Effector memory CD8-positive, alpha-beta T cell (primary cell): ENCODE measurements around the gene SRGAP3.

Experiments
- ATAC-seq: fragments of 150-1000 bp; cut with Tn5 transposase; replicated peaks from 2 replicates; pipeline ENCODE4 v1.10.0; 2021; ENCODE audit warnings: mild to moderate bottlenecking, moderate library complexity
- DNase-seq, 3 experiments: peaks; one replicate each; pipeline ENCODE4 v3.0.0; 2021
- H3K27ac Mint-ChIP-seq, 2 donors: one replicate each; pipeline ENCODE4 v1.8.0; 2022; ENCODE audit warnings: mild to moderate bottlenecking in 2 of 2, mixed read lengths in 2 of 2, moderate library complexity in 2 of 2
- H3K27me3 Mint-ChIP-seq, 2 donors: one replicate each; pipeline ENCODE4 v1.8.0; 2022; ENCODE audit warnings: mixed read lengths in 2 of 2
- H3K36me3 Mint-ChIP-seq: one replicate; pipeline ENCODE4 v1.8.0; 2022; ENCODE audit warnings: mild to moderate bottlenecking, moderate library complexity, mixed read lengths; ENCODE audit not compliant: insufficient read depth
- H3K4me1 Mint-ChIP-seq, 2 donors: one replicate each; pipeline ENCODE4 v1.8.0; 2022; ENCODE audit warnings: low read depth in 2 of 2, mixed read lengths in 2 of 2
- H3K4me3 Mint-ChIP-seq, 2 donors: one replicate each; pipeline ENCODE4 v1.8.0; 2022; ENCODE audit warnings: mild to moderate bottlenecking in 2 of 2, mixed read lengths in 2 of 2, moderate library complexity in 2 of 2
- H3K9me3 Mint-ChIP-seq, 2 donors: one replicate each; pipeline ENCODE4 v1.8.0; 2022; ENCODE audit warnings: mixed read lengths in 2 of 2

The SRGAP3 gene

GRCh38 chr3:9071936-9072666, 177.3 kb downstream of the SRGAP3 start:
- no peak overlapping the region for H3K27ac Mint-ChIP-seq
- H3K9me3 Mint-ChIP-seq = no peaks in the 10 kb centered on the region
- peaks cover 15 to 28% of the 10 kb centered on the region in 2 donors for H3K27me3 Mint-ChIP-seq
- ATAC-seq (no peak), DNase-seq (no peak)
- no peaks in the 10 kb centered on the region for H3K4me1 Mint-ChIP-seq
- H3K4me3 Mint-ChIP-seq = no peak overlapping the region
- H3K36me3 Mint-ChIP-seq = peaks cover 1% of the 10 kb centered on the region

DNA sequence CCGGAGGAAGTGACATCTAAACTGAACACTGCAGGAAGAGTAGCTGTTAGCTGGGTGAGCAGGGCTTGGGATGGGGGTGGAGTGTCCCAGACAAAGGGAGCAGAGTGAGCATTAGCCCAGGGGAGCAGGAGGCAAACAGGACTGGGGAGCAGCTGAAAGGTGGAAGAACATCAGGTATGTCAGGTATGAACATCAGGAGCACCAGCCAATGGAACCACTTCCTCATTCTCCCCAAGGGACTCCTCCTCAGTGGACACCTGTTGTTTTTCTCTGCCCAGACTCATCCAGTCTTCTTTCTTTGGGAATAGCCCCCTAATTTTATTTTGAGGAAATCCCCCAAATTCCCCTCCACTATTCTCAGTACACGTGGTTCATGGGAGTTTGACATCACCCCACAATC, 178.5 kb downstream of the SRGAP3 start:
- H3K27me3 Mint-ChIP-seq = peaks cover 15 to 23% of the 10 kb centered on the region in 2 donors
- ATAC-seq = no peak
- no peaks in the 10 kb centered on the region for H3K9me3 Mint-ChIP-seq
- H3K27ac Mint-ChIP-seq = no peak overlapping the region
- H3K36me3 Mint-ChIP-seq = no peaks in the 10 kb centered on the region
- no peaks in the 10 kb centered on the region for H3K4me1 Mint-ChIP-seq
- no peak for DNase-seq
- H3K4me3 Mint-ChIP-seq = no peak overlapping the region

DNA sequence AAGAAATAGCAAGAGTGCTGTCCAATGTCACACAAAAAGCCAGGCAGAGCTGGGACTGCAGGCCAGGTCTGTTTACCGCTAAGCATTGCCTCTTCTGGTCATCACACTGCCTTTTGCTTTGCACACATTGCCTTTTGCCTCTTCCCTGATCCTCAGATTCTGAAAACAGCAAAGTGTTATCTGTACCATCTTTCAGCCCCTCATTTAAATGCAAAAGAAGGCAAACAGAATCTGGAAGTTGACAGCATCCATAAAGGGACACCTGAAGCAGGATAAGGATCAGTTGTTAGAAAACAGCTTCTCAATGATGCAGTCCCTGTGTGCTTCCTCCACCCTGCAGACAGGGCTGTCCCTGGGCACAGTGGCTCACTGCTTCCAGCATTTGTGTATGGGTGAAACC, 179.5 kb downstream of the SRGAP3 start:
- no peak for DNase-seq
- Mint-ChIP-seq H3K27ac (no peak overlapping the region), H3K27me3 (peaks cover 15 to 23% of the 10 kb centered on the region in 2 donors), H3K4me3 (no peak overlapping the region), H3K9me3 (no peaks in the 10 kb centered on the region), H3K36me3 (no peaks in the 10 kb centered on the region), H3K4me1 (no peaks in the 10 kb centered on the region)
- no peak for ATAC-seq

GRCh38 chr3:9068051-9068450, 181.4 kb downstream of the SRGAP3 start:
- no peak overlapping the region for H3K4me3 Mint-ChIP-seq
- DNase-seq = no peak
- no peaks in the 10 kb centered on the region for H3K4me1 Mint-ChIP-seq
- peaks cover 15 to 33% of the 10 kb centered on the region in 2 donors for H3K27me3 Mint-ChIP-seq
- H3K9me3 Mint-ChIP-seq = no peaks in the 10 kb centered on the region
- H3K27ac Mint-ChIP-seq = no peak overlapping the region
- H3K36me3 Mint-ChIP-seq = no peaks in the 10 kb centered on the region
- no peak for ATAC-seq

DNA sequence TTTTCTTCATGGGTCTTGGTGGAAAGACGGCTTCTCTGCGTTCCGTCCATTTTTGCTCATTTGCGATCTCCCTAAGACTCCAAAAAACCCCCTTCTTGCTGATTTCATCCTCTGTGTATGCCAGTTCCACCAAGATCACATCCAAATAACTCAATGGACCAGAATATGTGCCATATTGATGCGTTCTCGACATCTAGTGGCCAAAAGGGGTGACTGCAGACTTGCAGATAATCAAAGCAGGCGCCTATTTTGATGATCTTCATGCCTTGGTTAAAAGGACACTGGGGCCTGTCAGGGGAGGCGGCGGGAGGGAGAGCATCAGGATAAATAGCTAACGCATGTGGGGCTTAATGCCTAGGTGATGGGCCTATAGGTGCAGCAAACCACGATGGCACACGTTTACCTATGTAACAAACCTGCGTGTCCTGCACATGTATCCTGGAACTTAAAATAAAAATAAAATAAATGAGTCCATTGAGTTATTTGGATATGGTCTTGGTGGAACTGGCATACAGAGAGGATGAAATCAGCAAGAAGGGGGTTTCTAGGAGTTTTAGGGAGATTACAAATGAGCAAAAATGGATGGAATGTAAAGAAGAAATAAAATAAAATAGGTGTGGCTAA, 182.0 kb downstream of the SRGAP3 start:
- peaks cover 2 to 4% of the 10 kb centered on the region in 2 donors for H3K9me3 Mint-ChIP-seq
- peaks cover 15 to 36% of the 10 kb centered on the region in 2 donors for H3K27me3 Mint-ChIP-seq
- H3K4me1 Mint-ChIP-seq = no peaks in the 10 kb centered on the region
- H3K4me3 Mint-ChIP-seq = no peak overlapping the region
- DNase-seq (peak in 1 of 3 experiments; percentile 3), ATAC-seq (no peak)
- no peaks in the 10 kb centered on the region for H3K36me3 Mint-ChIP-seq
- no peak overlapping the region for H3K27ac Mint-ChIP-seq

GRCh38 chr3:9066775-9067174, 182.7 kb downstream of the SRGAP3 start:
- Mint-ChIP-seq H3K36me3 (no peaks in the 10 kb centered on the region), H3K4me3 (no peak overlapping the region), H3K27ac (no peak overlapping the region), H3K4me1 (no peaks in the 10 kb centered on the region), H3K9me3 (peaks cover 4 to 8% of the 10 kb centered on the region in 2 donors), H3K27me3 (peaks cover 15 to 36% of the 10 kb centered on the region in 2 donors)
- DNase-seq (no peak), ATAC-seq (no peak)

GRCh38 chr3:9066141-9066540, 183.3 kb downstream of the SRGAP3 start:
- no peak for DNase-seq
- H3K9me3 Mint-ChIP-seq = peaks cover 4 to 8% of the 10 kb centered on the region in 2 donors
- H3K4me1 Mint-ChIP-seq = no peaks in the 10 kb centered on the region
- H3K4me3 Mint-ChIP-seq = no peak overlapping the region
- H3K27me3 Mint-ChIP-seq = peaks cover 11 to 34% of the 10 kb centered on the region in 2 donors
- no peak overlapping the region for H3K27ac Mint-ChIP-seq
- ATAC-seq = no peak
- H3K36me3 Mint-ChIP-seq = no peaks in the 10 kb centered on the region

GRCh38 chr3:9064850-9065249, 184.6 kb downstream of the SRGAP3 start:
- DNase-seq (no peak), ATAC-seq (no peak)
- Mint-ChIP-seq H3K4me1 (no peaks in the 10 kb centered on the region), H3K27ac (no peak overlapping the region), H3K36me3 (no peaks in the 10 kb centered on the region), H3K9me3 (peaks cover 4 to 8% of the 10 kb centered on the region in 2 donors), H3K4me3 (no peak overlapping the region), H3K27me3 (peaks cover 0 to 29% of the 10 kb centered on the region in 2 donors)

DNA sequence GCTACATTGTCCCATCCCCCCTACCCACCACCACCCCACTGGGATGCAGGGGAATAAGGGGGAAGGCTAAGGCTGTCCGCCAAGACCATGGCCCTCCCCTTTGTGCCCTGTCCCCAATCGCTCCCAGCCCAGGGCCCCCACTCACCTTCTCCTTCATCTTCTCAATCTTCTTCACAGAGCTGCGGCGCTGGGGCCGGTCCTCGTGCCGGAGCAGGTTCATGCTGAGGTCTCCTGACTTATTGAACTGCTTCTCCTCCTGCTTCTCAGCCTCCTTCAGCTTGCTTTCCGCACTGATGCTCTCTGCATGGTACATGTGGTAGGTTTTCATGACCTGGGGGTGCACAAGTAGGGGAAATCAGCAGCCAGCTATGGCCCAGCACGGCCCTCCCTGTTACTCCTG, 185.2 kb downstream of the SRGAP3 start:
- Mint-ChIP-seq H3K27me3 (peaks cover 0 to 33% of the 10 kb centered on the region in 2 donors), H3K9me3 (peaks cover 4 to 8% of the 10 kb centered on the region in 2 donors), H3K27ac (no peak overlapping the region), H3K4me1 (no peaks in the 10 kb centered on the region), H3K36me3 (no peaks in the 10 kb centered on the region), H3K4me3 (no peak overlapping the region)
- ATAC-seq (no peak), DNase-seq (no peak)

- no peaks in the 10 kb centered on the region for H3K4me1 Mint-ChIP-seq
- no peak overlapping the region for H3K4me3 Mint-ChIP-seq
- H3K27me3 Mint-ChIP-seq = peaks cover 0 to 33% of the 10 kb centered on the region in 2 donors
- ATAC-seq (no peak), DNase-seq (no peak)
- H3K36me3 Mint-ChIP-seq = peaks cover 3% of the 10 kb centered on the region
- H3K27ac Mint-ChIP-seq = no peak overlapping the region
- H3K9me3 Mint-ChIP-seq = peaks cover 4 to 8% of the 10 kb centered on the region in 2 donors
Observed at GRCh38 chr3:9062570-9062969, 186.9 kb downstream of the SRGAP3 start.

- Mint-ChIP-seq H3K9me3 (peaks cover 4 to 8% of the 10 kb centered on the region in 2 donors), H3K27ac (no peak overlapping the region), H3K36me3 (peaks cover 3% of the 10 kb centered on the region), H3K4me1 (no peaks in the 10 kb centered on the region), H3K4me3 (no peak overlapping the region), H3K27me3 (peaks cover 0 to 33% of the 10 kb centered on the region in 2 donors)
- ATAC-seq (no peak), DNase-seq (no peak)
Observed at GRCh38 chr3:9061634-9062033, 187.8 kb downstream of the SRGAP3 start.

- no peak for ATAC-seq
- DNase-seq = no peak
- no peaks in the 10 kb centered on the region for H3K4me1 Mint-ChIP-seq
- H3K4me3 Mint-ChIP-seq = no peak overlapping the region
- peaks cover 0 to 31% of the 10 kb centered on the region in 2 donors for H3K27me3 Mint-ChIP-seq
- no peak overlapping the region for H3K27ac Mint-ChIP-seq
- peaks cover 3% of the 10 kb centered on the region for H3K36me3 Mint-ChIP-seq
- peaks cover 4 to 8% of the 10 kb centered on the region in 2 donors for H3K9me3 Mint-ChIP-seq
Observed at GRCh38 chr3:9059489-9060400, 189.7 kb downstream of the SRGAP3 start.

DNA sequence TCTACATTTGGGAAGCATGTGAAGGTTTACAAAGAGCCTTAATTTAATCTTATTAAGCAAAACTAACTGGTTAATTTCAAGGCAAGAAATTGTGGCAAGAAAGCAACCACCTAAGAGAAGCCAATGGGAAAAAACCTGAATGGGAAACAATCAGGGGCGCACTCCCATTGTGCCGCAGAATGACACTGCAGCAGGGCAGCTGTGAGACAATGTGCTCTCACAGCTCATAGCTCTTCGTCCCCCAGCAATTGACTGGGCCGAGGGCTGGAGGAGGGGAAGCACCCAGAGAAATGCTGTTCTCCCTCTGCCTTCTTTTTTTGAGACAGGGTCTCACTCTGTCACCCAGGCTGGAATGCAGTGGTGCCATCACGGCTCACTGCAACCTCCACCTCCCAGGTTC, 192.9 kb downstream of the SRGAP3 start:
- DNase-seq (no peak), ATAC-seq (no peak)
- Mint-ChIP-seq H3K9me3 (no peaks in the 10 kb centered on the region), H3K27me3 (peaks cover 0 to 10% of the 10 kb centered on the region in 2 donors), H3K27ac (no peak overlapping the region), H3K4me1 (no peaks in the 10 kb centered on the region), H3K4me3 (no peak overlapping the region), H3K36me3 (peaks cover 3% of the 10 kb centered on the region)
